ENCODE results near the gene TET2.

GRCh38 chr4:105306158-105306781, 159.6 kb downstream of the TET2 start:
- TF ChIP-seq CTCF (IDR thresholded peaks at IDR 0.05) = no peak
- no peak for TF ChIP-seq POLR2A (IDR thresholded peaks at IDR 0.05)
